NCI-H774 (cell line): Measurements from ENCODE around the gene PTS.

ENCODE experiments used
- DNase-seq: peaks from one replicate; lab custom pipeline; 2025; lab: John Stamatoyannopoulos, UW

Gene PTS

DNA sequence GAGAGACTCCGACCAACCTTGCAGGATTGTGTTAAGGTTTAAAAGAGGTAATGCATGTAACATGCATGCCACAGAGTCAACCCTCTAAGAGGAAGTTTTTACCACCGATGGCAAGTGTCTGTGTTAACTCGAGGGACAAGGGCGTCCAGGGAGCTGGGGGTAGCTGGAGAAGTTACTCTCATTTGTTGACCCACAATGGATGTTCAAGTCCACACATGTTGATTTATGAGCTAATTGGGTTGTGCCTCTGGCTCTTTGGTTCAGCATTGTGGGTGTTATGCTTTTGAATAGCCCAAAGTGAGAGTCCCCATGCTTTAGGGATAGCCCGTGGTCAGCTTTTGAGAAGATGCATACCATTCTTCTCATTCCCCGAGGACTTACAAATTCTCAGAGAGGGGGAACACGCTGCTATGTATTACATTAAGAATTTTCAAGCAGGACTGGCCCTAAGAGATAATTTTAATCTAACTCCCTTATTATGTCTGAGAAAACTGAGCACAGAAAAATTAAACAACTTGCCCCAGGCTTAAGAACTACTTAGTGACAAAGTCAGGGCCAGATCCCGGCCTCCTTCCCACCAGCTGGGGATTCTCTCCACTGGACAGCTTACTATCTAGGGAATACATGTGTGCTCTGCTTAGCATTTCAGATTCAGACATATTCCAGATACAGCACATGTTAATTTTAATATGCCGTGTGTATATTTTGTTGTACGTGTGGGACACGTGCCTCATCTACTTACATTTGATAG lies 39.6 kb downstream of the PTS start:
- DNase-seq, result no peak

DNA sequence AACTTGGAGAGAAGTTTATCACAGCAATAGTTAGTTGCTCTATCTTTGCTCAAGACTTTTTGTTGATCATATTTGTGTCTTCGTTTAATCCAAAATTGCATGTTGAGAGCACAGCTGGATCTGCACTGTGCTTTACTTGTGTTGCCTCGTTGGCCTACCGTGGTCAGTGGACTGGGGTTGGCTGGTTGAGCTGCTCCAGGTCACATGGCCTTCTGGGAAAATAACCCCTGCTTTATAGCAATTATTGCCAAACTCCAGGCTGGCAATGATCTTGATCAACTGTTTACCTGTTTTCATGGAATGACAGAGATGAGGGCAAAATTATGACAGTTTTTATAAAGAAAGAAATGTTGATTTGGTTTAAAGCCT lies 40.2 kb downstream of the PTS start:
- no peak for DNase-seq

DNA sequence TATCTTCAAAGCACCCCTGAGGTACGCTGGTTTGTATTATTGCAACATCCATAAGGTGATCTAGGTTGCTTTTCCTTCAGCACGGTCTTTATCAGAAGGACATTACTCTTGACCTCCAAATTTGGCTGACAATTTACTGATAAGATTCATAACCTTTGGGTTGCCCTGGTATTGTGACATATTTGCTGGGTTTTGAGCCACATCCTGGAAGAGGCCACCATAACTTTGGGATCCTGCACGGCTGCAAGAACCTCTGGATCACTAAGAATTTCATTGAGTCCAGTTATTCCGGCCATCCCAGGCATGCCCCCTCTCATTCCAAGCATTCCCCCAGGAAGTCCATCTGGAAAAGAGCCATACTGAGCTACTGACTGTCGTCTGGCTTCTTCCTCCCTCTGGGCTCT lies 41.0 kb downstream of the PTS start:
- DNase-seq, result no peak

DNA sequence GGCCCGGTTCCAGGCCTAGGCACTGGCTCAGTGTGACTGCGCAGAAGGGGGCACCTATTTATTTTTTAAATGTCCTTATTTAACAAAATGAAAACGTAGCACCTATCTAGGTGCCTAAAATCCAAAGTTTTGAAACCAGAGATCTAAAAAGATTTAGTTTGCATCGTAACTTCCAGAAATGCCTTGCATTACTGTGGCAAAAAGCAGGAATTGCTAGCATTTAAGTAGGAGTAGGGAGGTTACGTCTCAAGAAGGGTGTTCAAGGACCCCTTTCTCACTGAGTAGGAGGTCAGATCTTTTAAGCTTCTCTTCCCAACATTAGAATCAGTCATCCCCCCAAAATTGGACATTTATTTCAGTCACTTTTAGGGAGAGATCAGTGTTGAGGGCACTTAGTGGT lies 42.2 kb downstream of the PTS start:
- DNase-seq, result no peak

DNA sequence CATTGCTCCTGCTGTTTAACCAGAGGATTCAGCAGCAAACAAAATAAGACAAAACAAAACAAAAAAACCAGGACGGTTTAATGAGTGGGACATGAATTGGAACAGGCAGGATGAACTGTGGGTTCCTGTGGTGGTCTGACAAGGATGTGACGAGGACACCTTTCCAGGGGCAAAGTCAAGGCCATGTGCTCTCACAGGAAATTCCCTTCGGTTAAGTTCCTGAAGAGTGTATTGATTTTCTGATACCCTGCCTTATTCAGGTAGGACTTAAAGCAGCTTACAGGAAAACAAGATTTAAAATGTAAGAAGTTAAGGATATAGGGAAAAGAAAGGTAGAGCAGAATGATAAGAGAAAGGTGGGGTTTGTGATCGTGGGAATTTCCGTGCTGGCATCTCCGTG lies 42.9 kb downstream of the PTS start:
- no peak for DNase-seq

DNA sequence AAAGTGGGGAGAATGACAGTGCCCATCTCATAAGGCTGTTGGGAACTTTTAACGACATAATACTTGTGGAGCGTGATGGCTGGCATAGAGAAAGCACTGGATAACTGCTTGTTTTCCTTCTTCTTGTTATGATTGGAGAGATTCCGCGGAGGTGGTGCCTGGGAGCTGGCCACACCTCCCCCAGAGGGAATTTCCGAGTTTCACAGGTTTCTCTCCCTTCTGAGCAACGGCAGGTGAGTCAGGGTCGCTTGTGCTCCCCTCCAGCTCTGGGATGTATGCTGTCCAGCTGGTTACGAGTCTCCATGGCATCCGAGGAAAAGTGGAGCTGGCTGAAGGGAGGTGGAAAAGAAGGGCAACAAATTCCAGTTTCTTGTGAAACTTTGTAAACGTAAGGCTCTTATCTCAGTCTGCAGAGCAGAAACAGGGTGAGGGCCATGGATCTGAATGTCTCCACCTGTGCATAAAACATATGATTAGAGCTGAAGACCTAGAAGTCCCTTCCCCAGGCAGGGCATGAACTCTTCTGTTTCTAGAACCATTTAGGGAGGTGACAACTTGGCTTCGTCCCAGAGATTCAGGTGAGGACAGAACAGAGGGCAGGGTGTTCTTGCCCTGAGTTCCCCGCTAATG lies 44.4 kb downstream of the PTS start:
- DNase-seq, result peak; percentile 77

DNA sequence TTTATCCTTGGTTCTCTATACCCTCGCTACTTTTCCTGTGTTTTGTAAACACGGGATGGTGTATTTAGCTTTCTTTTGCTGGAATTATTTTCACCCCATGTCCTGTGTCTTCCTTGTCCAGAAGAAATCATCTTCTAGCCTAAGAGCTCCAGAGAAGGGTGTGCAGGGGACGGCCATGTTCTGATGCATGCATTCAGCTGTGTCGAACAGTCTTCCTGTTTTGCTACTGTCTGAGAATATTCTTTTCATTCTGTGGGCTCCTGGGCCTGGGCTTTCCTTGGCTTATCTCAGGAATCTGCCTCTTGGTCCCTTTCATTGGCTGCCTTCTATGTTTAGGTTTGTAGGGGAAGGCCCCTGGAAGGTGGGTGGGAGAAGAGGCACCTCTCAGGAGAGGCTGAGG lies 45.0 kb downstream of the PTS start:
- DNase-seq, result no peak

DNA sequence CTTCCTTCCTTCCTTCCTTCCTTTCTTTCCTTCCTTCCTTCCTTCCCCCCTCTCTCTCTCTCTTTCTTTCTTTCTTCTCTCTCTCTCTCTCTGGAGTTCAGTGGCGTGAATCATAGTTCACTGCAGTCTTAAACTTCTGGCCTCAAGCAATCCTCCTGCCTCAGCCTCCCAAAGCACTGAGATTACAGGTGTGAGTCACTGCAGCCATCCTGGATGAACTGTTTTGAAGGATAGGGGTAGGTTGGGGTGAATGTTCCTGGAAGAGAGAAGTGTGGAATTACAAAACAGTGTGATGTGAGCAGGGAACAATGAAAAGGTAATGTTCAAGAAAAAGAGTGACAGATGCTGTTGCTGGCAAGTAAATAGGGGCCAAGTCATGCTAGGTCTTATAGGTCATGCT lies 46.8 kb downstream of the PTS start:
- DNase-seq, result no peak

DNA sequence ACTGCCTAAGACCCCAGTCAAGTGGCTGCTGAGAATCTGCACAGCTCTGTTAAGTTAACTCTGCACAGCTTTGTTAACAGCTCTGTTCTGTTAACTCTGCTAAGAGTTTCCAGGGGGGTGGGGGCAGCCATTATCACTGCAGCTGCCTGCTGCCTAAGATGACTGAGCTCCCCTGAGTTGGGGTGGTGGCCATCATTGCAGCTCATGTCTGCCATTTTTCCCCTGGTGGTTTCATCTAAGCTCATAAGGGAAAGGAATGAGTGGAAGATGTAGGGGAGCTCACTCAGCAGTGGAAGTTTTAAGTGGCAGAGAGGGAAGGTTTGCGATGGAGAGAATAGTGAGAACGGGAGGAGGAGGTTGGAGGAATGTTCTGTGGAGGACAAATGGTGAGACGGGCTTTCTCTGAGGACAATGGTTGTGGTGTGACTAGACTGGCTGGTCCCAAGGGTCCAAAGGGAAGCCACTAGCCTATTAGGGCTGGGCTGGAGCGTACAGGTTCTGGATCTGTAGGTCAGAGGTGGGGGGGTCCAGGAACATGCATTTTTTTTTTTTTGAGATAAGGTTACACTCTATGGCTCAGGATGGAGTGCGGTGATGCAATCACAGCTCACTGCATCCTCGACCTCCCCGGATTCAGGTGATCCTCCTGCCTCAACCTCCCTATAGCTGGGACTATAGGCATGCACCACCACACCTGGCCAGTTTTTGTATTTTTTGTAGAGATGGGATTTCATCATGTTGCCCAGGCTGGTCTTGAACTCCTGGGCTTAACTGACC lies 48.0 kb downstream of the PTS start:
- DNase-seq, result no peak

DNA sequence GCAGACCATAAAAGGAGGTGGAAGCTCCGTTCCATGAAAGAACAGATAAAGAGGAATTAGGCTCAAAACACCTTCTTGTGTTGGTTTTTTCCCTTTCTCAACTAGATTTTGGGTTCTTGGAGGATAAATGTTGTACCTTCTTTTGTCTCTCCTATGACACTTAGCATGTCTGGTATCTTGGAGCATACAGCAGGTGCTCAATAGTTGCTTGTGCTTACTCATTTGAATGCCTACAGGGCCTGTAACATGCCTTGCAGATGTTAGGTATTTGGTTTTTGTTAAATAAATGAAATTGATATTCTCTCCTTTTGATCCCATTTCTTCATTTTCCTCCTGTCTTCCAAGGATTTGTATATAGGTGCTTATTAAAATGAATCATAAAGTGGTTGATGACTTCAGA lies 50.8 kb downstream of the PTS start:
- no peak for DNase-seq

DNA sequence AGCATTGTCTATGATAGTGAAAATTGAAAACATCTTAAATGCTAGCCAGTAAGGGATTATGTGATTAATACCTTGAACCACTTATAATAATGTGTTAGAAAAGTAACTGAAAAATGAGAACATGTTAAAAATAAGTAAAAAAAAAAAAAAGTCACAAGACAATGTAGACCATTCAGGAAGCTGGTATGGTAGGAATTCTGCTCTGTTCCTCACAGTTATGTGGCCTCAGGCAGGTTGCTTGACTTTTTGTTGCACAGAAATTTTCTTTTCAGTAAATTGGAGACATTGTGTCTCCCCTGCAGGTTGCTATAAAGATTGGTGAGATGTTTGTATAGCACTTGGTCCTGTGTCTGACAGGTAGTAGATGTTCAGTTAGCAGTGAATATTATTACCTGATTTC lies 51.7 kb downstream of the PTS start:
- DNase-seq, result no peak

DNA sequence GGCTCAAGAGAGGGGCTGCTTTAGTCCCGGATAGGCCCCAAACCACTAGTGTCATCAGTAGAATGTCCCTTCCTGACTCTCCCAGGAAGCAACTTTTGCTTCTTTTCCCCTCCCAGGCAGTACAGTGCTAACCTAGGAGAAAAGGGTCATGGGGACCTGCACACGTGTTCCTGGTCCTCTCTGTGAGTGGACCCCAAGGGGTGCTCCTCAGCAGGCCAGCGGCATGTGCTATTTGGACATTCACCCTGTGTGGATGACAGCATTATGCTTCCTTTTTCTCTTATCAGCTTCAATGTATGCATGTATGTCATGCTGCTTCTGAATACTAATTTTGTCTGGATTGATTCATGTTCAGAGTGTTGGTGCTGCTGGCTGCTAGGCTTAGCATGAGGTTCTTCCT lies 52.6 kb downstream of the PTS start:
- DNase-seq, result no peak

DNA sequence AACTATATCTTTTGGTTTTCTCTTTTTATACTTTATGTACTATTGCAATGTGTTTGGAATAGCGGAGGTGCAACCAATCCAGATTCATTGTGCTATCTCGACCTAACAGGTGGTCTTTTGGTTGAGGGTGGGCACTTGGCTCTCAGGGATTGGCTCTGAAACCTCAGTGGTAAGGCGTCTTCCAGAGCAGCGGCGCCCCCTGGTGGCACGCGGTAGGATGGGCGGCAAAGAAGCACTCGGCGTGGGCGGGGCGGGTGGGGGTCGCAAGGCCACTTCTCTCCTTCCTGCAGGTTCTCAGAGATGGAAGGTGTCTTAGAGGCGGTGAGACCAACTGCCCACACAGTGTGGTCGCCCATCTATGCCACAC lies 53.7 kb downstream of the PTS start:
- peak; percentile 28 for DNase-seq

DNA sequence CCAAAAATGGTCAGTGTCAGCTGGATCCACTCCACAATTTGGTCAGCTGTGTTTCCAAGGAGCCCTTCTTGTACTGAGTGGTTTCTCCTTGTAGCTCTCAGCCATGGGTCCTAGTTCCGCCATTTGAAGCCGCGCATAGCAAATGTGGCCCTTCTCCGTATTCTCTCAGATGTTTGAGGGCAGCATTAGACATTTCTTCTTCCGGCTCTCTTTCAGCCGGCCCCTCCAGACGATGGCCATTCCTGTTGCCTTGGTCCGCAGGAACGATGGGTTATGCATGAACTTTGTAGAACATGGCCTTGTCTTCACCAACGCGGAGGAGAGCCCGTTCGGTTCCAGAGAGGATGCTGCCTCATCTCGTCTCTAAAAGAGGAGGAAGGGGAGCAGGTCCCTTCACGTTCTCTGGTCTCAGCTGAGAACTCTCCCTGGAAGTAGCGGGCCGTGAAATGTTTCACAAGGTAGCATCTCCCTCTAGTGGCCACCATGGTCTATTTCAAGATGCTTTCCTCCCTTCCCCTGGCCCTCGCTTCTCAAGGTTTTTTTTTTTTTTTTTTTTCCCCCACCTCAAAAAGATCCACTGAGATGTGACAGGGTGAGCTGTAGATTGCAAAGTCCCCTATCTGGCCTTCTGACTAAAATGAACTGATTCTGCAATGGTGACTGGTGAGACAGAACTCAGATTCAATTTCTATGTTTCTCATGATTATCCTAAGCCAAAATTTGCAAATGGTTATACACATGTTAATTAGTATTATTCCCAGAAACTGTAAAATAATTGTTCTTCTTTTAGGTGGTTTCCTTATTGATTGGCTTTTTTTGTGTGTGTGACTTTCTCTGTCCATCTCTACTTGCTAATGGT lies 54.3 kb downstream of the PTS start:
- DNase-seq, result peak; percentile 83

DNA sequence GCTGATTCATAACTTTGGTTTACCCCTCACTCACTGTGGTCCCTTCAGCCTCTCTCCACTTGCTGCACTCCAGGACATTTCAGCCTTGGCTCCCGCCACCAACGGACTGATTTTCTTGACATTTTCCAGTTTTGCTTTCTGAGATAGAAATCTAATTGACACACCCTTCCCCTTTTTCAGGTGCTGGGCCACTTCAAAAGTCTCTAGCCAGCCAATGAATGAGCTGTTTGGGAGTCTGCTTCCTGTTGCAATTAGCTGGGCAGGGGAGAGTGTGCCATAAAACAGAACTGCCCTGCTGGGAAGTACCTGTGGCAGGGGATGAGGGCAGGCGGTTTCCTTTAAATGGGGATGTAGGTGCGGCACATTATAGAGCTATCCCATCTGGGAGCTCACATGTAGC lies 55.5 kb downstream of the PTS start:
- DNase-seq, result no peak
